ENCODE data around the gene PRR29.

GRCh38 chr17:64037180-64037579 is 39.0 kb downstream of the PRR29 start:
- TF ChIP-seq CTCF (IDR thresholded peaks at IDR 0.05; ENCODE audit: insufficient read depth, low read length, poor library complexity, severe bottlenecking) (no peak), EZH2phosphoT487 (conservative IDR thresholded peaks at IDR 0.05; ENCODE audit: low read length) (no peak)

Measured in SU-DHL-6 (cell line).